GM19025 (cell line): ENCODE data around the gene TSPO.
"Not testable (repeated sequence)": the region's sequence is repeated elsewhere in the genome, so short reads cannot be mapped to it uniquely, and the experiment has no call there.

Experiments
- ATAC-seq: cut with Tn5 transposase; IDR thresholded peaks from one replicate; pipeline ENCODE4 v1.9.1; 2021; ENCODE audit warnings: mild to moderate bottlenecking, low read depth, moderate library complexity; ENCODE audit not compliant: unreplicated experiment

Gene TSPO

DNA sequence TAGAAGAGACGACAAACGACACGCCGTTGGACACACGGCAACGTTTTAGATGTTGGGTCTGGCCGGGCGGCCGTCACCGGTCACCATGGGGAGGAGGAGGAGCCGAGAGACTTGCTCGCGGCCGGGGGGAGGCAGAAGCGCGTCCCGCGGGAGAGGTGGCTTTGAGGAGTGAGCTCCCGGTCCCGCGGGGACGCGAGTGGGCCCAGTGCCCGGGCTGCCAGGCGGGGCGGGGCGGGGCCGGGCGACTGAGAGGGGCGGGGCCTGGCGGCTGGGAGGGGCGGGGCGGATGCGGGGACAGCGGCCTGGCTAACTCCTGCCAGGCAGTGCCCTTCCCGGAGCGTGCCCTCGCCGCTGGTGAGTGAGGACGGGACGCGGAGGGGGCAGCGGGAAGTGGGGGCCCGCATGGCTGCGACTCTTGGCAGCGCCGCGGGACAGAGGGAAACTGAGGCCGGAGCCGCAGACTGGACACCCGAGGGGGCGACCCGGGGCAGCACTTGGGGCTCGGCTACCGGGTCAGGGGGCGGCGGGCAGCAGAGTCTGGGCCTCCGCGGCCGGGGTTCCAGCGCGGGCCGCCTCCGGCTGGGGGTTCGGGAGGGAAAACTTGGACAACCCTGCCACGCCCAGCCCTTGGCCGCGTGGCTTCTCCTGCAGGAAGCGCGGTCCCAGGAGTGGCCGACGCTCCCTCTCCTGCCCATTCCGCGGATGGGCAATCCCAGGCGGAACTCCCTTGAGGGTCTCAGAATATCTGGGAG lies at the start of gene TSPO:
Gene TSPO, plus strand, starts transcription at position 309 of the 752 bp plus-strand sequence. CDS start 7,680 bp downstream, outside the sequence.
- ATAC-seq = no peak

DNA sequence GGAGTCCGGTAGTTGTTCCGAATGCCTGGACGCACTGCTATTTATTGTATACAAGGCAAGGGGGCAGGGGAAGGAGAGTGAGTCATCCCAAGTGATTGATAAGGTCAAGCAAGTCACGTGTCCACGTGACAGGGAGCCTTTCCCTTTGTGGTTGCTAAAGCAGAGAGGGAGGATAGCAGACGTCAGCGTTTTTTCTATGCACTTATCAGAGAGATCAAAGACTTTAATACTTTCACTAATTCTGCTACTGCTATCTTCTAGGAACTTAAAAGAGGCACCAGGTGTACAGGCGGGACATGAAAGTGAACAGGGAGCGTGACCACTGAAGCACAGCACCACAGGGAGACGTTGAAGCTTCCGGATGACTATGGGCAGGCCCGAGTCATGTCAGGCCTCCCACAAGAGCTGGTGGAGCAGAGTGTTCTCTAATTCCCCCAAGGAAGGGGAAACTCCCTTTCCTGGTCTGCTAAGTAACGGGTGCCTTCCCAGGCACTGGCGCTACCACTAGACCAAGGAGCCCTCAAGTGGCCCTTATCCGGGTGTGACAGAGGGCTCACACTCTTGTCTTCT lies 47.2 kb upstream of the TSPO start:
- ATAC-seq = not testable (repeated sequence)

DNA sequence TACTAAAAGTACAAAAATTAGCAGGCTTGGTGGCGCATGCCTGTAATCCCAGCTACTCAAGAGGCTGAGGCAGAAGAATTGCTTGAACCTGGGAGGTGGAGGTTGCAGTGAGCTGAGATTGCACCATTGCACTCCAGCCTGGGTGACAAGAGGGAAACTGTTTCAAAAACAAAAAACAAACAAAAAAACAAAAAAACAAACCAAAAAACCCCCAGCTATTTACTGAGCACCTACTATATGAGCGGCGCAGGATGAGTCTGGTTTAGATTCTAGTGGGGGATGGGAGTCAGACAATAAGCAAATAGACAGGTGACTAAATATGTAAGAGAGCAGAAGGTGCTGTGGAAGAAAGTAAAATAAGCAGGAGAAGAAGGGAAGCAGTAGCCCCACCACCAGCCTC lies 46.4 kb upstream of the TSPO start:
- not testable (repeated sequence) for ATAC-seq

DNA sequence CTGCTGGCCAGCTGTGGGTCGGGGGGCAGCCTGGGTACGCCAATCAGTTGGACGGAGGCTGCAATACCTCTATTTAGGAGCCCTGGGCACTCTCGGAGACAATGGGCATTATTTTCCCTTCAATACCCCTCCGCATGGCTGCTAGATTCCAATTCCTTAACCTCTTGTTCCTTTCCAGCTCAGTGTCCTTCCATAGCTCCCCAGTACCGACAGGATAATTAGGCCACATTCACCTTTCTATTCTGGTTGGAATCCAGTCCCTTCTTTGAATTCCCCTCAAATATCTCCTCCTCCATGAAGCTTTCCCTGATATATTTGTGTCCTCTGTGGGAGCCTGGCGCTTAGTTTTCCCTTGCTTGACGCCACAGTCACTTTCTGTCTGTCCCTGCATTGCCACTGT lies 45.1 kb upstream of the TSPO start:
- ATAC-seq = no peak

DNA sequence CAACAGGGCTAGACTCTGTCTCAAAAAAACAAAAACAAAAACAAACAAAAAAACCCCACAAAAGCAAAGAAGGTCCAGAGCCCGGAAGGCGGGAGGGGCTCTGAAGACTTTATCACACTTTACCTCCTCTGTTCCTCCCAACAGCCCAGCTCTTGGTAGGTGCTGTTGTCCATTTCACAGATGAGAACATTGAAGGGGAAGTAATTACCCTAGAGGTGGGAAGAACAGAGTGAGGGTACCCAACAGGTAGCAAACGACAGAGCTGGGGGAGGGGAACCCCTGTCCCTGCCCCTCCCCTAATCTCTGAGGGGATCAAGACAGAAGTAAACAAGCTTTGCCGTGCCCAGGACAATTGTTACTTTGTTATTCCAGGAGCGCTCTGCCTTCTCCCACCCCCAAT lies 41.8 kb upstream of the TSPO start:
- no peak for ATAC-seq

DNA sequence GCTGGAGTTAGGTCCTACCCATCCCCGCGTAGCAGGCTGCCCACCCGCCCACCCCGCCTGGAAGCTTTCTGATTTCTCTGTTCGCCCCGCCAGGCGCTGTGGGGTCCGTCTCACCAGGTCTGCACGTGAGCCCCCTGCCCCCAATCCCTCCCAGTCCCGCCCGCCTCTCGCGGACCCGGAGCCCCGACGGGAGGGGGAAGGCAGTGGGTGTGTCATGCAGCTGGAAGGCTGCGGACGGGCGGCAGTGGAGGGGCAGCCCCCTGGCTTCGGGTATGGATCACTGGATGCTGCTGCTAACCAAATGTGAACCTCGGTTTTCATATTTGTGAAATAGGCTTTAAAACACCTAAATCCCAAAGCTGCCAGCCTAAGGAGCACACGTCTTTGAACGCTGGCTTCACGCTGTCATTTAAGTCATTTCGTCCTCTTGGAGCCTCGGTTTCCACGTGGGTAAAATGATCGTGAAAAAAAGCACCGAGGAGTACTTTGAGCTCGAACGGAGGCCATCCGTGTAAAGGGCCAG lies 41.4 kb upstream of the TSPO start:
- no peak for ATAC-seq

DNA sequence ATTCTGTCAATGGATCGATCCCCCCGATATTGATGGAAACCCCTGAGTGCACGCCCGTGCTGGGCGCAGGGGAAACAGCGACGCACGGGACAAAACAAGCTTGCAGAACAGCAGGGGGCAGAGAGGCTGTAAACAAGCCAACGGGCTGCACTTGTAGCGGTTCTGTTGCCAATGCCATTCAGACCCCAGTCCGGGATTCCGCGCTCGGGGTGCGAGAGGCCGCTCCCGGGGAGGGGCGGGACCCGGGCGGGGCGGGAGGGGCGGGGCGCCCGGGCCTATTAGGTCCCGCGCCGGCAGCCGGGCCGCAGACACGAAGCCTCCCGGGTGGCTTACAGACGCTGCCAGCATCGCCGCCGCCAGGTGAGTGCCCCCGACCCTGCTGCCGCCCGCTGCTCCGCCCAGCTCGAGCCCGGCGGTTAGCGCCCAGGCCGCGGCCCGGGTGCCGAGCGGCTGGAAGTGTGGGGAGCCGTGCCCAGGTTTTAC lies 40.9 kb upstream of the TSPO start, which contains the start of gene BIK:
Gene BIK, plus strand, starts transcription at position 307 of the 483 bp plus-strand sequence. CDS start 13,273 bp downstream, outside the sequence.
- no peak for ATAC-seq

DNA sequence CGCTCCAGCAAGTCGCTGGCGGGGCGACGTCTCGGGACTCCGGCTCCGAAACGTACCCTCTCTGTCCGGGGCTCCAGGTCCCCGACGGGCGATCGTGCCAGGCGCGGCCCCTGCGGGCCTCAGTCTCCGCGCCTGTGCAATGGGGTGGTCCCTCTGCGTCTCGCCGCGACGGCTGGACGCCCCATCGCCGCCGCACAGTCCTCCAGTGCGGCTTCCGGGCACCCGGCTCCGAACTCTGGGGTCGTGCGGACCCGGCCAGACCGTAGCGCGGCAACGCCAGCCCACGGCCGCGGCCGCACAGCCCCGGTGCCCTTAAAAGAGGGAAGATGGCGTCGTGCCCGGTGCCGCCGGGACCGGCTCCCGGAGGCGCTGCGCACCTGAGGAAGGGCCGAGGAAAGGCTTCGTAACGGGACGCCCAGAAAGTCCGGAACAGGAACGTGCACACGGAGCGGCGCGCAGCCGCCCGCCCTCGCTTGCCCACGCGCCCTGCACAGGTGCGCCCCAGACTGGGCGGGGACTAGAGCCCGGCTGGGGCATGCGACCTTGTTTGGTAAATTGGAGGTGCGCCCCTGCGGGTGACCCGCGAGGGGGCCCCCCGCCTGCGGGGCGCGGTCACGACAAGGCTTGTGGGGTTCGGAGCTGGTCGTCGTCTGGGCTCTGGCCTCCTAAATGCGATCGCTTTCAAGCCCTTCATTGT lies 40.3 kb upstream of the TSPO start:
- ATAC-seq = peak; percentile 57

DNA sequence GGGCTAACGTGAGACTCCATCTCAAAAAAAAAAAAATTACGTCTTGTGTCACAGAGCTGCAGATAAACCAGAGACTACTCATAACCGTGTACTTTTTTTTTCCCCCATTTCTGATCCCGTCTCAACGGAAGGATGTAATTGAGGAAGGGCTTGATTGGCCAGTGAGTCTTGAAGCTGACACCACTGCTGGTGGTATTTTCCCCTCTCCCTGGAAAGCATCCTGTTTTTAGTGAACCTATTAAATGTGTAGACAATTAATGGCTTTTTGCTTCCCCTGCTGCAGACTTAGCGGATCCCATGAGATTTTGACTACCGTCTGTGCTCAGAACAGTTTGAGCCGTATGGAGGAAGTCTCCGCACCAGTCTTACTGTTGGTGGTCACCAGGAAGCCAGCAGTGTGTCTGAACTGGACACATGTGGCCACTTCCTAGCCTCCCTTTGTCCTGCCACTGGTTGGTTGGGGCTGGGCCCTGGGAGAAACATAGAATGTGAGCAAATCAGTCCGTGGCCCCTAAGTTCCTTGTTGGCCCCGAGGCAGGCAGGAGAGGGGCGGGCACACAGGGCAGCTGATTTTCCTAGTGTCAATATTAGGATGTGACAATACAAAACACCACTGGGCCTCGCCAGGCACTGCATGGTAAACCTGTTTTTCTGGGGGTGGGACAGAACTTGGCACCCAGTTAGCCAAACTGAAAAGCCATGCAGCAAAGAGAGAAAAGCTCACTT lies 37.7 kb upstream of the TSPO start:
- ATAC-seq = no peak

DNA sequence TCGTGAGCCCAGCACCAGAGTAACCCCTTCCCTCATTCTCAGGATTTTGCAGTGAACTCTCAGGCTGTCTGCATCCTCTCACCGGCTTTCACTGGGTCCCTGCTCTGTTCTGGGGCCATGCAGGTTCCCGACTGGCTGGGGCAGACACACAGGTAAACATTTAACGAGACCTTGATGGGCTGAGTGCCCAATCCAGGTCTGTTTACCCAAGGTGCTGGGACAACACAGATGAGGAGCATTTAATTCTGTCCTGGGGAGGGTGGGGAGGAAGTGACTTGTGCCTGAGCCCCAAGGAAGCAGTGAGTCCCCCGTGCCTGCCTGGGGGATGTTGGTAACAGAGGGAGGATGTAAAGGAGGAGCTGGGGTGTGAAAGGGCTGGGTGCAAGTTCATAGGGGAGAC lies 36.4 kb upstream of the TSPO start:
- no peak for ATAC-seq

DNA sequence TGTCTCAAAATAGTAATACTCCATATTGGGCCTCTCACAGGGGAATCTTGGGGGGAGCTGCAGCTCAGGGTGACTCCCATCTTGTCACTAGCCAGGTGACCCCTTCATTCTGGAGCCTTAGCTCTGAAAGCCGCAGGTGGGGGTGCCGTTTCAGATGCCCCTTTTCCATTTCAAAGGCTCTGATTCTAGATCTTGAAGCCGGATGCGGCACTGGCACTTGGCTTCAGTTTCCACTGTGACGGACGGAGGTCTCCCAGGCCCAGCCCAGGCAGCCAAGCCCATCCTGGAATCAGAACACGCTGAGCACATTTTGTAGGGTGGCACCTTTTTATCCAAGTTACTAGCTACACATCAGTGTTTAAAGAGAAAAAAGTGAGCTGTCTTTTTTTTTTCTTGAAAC lies 34.4 kb upstream of the TSPO start:
- no peak for ATAC-seq

DNA sequence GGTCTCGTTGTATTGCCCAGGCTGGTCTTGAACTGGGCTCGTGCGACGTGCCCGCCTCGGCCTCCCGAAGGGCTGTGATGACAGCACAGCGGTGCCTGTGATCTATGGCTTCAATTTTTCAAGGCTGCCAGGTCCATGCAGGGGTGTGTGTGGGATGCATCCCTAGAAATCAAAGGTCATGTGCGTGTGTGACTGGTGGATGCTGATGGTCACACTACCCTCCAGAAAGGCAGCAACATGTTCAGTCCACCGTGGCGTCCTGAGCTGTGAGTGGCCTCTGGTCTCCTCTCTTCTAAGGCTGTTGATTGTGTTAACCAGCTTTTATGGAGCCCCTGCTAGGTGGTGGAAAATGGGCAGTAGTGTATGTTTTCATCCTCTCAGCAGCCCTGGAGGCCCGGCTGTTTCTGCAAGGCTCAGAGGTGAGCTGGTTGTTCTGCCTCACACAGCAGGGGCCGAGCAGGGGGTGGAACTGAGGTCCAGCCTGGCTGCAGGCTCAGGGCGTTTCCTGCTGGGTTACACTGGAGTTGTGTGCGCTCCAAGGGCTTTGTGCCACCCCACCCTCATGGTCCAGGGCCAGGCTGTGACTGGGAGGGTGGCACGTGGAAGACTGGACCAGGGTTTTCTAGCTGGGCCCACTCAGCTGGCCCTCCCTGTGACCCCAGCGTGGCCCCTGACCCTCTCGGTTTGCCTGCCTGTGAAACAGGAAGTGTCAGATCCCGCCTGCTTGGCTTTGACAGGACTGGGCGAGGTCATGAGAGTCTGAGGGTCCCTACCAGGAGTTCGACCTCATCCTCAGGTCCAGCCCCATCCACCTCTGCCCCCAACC lies 33.1 kb upstream of the TSPO start:
- no peak for ATAC-seq

DNA sequence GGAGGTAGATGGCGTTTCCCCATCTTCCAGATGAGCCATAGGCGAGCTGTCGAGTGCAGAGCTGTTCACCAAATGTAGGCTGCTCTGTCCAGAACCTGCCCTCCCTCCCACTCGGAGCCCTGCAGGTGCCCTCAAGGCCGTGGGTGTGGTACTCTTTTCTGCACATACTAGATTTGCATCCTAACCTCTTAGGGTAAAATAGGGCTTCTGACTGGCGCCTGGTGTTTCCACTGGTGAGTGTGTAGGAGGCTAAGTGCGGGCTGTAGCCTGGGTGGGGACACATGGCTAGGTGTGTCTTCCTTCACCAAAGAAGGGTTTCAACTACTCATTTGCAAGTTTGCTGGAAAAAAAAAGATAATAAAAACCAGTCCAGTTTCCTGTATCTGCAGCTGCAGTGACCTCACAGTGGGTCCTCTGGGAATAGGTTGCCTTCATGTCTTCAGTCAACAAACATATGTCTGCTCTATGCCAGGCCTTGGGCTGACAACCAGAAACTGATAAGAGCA lies 32.4 kb upstream of the TSPO start:
- ATAC-seq = no peak

DNA sequence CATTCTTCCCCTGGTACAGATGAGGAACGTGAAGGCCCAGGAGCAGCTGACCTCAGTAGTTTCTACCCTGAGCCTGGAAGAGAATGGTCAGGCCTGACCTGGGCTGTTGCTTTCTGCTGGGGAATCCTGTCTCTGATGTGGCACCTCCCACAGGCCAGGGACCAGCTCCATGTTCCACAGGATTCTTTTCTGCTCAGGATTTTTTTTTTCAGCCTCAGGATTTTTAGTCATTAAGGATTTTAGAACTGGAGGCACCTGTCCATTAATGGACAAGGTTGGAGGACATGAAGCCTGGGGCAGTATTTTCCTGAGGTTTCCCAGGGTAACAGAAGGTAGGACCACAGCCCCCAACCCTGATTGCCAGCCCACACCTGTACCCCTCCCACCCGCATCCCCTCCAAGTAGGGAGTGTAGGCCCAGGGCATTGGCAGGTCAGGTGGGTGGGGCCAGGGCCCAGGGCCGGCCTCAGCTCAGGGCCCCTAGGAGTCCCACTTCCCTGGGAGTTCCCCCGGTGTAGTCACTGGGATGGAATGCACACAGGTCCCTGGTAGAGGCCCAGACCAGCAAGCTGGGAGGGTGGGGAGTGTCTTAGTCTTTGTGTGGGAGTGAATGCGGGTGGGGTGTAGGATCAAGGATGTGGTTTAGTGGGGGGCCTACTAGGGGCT lies 24.7 kb upstream of the TSPO start:
- no peak for ATAC-seq

DNA sequence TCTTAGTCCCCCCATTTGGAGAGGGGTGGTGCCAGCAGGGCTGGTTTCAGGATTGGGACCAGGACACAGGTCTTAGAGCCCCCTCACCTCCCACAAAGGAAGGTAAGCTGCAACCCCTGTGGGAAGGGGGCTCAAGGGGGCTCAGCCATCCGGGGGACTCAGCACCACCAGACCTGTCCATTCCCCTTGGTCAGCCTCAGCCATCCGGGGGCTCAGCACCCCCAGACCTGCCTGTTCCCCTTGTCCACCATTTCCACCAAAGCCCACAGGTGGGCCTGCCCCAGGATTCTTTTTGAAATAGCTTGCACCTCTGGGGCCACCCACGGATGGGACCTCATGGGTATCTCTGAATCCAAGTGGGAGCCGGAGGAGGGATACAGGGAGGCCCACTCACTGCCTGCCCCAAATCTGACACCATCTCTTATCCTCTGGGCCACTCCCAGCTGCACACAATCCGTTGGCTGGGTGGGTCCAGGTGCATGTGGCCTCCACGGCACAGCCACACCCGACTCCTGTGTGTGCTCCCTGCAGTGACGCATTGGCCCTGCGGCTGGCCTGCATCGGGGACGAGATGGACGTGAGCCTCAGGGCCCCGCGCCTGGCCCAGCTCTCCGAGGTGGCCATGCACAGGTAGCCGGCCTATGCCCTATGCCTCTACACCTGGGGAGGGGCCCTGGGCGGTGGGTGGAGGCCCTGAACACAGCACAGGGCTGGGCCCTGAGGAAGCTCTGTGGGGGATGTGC lies 24.0 kb upstream of the TSPO start:
- ATAC-seq = no peak

DNA sequence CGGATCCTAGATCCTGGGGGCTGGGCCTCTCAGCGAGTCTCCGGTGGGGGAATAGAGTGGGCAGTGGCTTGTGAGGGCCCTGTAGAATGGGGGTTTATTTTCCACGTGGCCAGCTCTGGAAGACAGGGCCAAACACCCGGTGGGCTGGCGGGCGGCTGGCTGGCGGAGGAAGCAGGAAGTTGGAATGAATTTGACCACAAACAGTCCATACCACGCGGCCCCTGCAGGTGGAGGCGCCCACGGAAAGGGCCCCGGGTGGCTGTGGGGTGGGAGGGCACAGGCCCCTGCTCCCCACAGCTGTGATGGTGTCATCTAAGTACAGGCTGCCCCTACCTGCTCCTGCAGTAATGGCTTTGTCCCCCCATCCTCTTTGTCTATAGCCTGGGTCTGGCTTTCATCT lies 23.2 kb upstream of the TSPO start:
- no peak for ATAC-seq

DNA sequence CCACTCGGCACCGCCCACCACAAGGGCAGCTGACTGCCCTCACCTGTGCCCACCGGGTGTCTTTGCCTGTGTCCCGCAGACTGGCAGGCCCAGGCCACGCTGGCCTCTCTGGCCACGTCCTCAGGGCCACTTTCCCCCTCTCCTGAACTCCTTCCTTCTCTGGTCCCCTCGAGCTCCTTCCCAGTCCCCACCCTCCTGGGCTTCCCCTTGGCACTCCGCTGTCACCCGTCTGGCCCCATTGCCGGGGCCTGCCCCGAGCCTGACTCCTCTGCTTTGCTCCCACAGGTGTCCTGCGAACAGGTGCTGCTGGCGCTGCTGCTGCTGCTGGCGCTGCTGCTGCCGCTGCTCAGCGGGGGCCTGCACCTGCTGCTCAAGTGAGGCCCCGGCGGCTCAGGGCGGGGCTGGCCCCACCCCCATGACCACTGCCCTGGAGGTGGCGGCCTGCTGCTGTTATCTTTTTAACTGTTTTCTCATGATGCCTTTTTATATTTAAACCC lies 22.4 kb upstream of the TSPO start:
- no peak for ATAC-seq
